ENCODE measurements around the gene CRYBA2. TPM values are rescaled to one million over a fixed set of nuclear protein-coding genes. Genes with fewer than 3 reads are reported as not detected.

The CRYBA2 gene
- total RNA-seq, 1 experiment from 2014 or later: not detected

DNA sequence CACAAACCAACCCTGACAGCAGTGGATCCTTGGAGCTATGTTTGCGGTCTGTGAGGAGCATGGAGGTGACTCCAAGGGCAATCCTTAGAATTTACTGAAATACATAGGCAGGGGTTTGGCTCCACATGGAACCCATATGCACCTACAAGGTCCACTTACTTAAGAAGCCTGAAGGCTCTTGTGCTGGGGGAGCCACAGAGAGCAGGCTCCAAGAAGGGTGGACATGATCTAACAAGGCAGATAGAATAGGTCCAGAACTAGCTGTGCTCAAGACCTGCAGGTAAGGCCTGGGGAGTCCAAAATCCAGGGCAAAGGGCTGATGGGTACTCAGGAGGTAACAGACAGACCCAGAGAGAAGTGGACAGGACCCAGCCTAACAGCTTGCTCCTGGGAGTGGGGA lies 34.9 kb downstream of the CRYBA2 start:
- DNase-seq (ENCODE audit: low read depth): no peak

DNA sequence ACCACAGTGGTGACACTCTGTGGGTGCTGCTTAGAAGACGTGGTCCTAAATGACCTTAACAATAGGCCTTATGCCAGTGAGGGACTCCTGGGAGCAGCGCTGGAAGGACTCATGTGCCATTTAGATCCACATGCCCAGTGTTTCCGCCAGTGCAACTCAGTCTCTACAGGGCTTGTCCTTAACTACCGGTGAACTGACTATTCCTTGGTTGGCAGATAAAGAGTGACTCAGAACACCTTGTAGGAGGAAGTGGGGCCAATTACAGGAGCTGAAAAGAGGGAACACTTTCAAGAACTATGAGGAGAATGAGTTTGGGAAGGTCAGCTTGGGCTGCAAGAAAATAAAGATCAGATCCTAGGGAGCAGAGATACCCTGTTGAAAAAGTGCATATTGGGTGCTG lies 35.6 kb downstream of the CRYBA2 start:
- no peak for DNase-seq (ENCODE audit: low read depth)

DNA sequence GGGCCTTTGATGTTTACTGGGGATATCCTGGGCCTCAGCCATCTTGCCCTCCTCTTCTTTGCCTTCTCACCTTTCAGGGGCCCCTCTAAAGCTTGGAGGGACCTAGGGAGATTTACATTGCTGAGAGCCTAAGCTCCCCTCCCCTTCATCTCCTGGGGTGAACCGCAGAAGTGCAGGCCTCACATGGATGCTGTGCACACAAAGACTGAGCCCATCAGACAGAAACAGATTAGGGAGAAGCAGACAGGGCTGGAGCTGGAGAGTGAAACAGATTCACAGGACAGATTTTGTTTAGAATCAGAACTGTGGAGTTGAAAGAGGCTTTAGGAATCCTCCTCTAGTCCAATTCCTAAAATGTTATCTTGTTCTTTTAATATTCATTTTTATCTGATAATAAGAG lies 37.2 kb downstream of the CRYBA2 start:
- no peak for DNase-seq (ENCODE audit: low read depth)

DNA sequence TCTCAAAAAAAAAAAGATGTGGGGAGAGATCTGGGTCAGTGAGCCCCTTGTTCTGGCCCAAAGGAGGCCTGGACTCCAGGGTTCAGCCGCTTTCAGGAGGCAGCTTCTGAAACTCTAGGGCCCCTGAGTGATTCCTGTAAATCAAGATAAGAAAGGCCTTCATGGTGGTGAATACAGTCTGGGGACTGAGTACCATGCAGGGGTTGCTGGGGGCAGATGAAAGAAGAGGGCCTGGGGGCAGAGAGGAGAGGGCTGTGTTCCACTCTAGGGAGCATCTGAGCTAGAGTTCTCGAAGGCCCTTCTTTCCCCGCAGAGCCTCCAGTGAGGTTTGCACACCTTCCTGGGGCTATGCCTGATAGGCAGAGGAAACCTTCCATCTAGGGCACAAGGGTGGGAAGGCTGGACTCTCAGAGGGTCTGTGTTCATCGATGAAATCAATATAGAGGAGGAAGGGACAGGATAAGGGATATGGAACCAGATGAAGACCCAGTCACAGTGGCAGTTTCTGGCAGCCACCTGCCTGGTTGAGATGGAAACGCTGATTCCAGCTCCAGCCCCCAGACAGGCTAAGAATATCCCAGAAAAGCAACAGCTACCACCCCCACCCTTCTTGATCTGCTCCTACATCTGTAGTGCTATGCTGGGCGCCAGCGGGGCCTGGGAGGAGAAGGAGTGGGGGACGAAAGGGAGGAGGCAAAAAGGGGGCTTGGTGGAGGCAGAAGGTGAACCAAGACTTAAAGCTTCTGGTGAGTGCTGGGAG lies 38.5 kb downstream of the CRYBA2 start:
- DNase-seq (ENCODE audit: low read depth): no peak

GRCh38 chr2:218953366-218953954 lies 39.8 kb downstream of the CRYBA2 start:
- no peak for DNase-seq (ENCODE audit: low read depth)

GRCh38 chr2:218952160-218952559 lies 41.1 kb downstream of the CRYBA2 start:
- DNase-seq (ENCODE audit: low read depth): no peak

DNA sequence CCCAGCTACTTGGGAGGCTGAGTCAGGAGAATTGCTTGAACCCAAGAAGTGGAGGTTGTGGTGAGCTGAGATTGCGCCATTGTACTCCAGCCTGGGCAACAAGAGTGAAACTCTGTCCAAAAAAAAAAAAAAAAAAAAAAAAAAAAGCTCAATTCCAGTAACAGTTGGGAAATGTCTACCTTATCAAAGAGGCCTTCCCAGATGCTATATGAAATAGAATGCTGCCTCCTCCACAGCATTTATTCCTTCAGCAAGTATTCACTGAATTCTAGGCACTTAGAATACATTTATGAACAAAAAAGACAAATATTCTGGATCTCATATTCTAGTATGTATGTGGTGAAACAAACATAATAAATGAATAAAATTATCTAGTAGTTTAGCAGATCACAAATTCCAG lies 46.6 kb downstream of the CRYBA2 start:
- no peak for DNase-seq (ENCODE audit: low read depth)

GRCh38 chr2:218944759-218945404 lies 48.3 kb downstream of the CRYBA2 start:
- no peak for DNase-seq (ENCODE audit: low read depth)

Small RNAs within 50 kb of the gene (small RNA-seq; reads per million reads assigned to genes)
- 0.07 reads per million for gene MIR375

Other genes with a start within 250 kb of the CRYBA2 start
- gene CYP27A1, start 211.3 kb downstream of the CRYBA2 start, total RNA-seq (2014; rRNA removed; shearing (Covaris generic)): not detected in 2 replicates
- gene PRKAG3, start 161.6 kb downstream of the CRYBA2 start, total RNA-seq (2014; rRNA removed; shearing (Covaris generic)): not detected in 2 replicates
- gene WNT6, start 133.6 kb downstream of the CRYBA2 start, total RNA-seq (2014; rRNA removed; shearing (Covaris generic)): not detected in 2 replicates
- gene WNT10A, start 112.6 kb downstream of the CRYBA2 start, total RNA-seq (2014; rRNA removed; shearing (Covaris generic)): 0.20 TPM in 1 of 2 replicates, not detected in the other
- gene CDK5R2, start 33.8 kb downstream of the CRYBA2 start, total RNA-seq (2014; rRNA removed; shearing (Covaris generic)): 0.27 TPM in 1 of 2 replicates, not detected in the other
- not detected in 2 replicates for gene FEV, start 8.2 kb downstream of the CRYBA2 start, total RNA-seq (2014; rRNA removed; shearing (Covaris generic))
- not detected in 2 replicates for gene CFAP65, start 48.1 kb upstream of the CRYBA2 start, total RNA-seq (2014; rRNA removed; shearing (Covaris generic))
- gene IHH, start 67.5 kb upstream of the CRYBA2 start, total RNA-seq (2014; rRNA removed; shearing (Covaris generic)): not detected in 2 replicates
- gene NHEJ1, start 167.4 kb upstream of the CRYBA2 start, total RNA-seq (2014; rRNA removed; shearing (Covaris generic)): 17.4 and 22.6 TPM in 2 replicates
- 0.47 and 0.76 TPM in 2 replicates for gene SLC23A3, start 176.6 kb upstream of the CRYBA2 start, total RNA-seq (2014; rRNA removed; shearing (Covaris generic))
- gene CNPPD1, start 183.5 kb upstream of the CRYBA2 start, total RNA-seq (2014; rRNA removed; shearing (Covaris generic)): 20.8 and 23.3 TPM in 2 replicates
- gene RETREG2, start 184.9 kb upstream of the CRYBA2 start, total RNA-seq (2014; rRNA removed; shearing (Covaris generic)): 59.6 and 69.9 TPM in 2 replicates
- 43.2 and 43.8 TPM in 2 replicates for gene ZFAND2B, start 213.4 kb upstream of the CRYBA2 start, total RNA-seq (2014; rRNA removed; shearing (Covaris generic))
- gene ABCB6, start 225.5 kb upstream of the CRYBA2 start, total RNA-seq (2014; rRNA removed; shearing (Covaris generic)): 21.4 and 25.5 TPM in 2 replicates
- gene ATG9A, start 236.2 kb upstream of the CRYBA2 start, total RNA-seq (2014; rRNA removed; shearing (Covaris generic)): 37.1 and 47.1 TPM in 2 replicates
- gene ANKZF1, start 236.4 kb upstream of the CRYBA2 start, total RNA-seq (2014; rRNA removed; shearing (Covaris generic)): 24.8 and 27.0 TPM in 2 replicates

Data from HT1080 (cell line).